Trophoblast cell (in vitro differentiated cells and primary cell): Measurements from ENCODE around the gene PRLR.

Source experiments
- DNase-seq, 2 donors: peaks; one replicate each; pipeline ENCODE4 v3.0.0-alpha.2; 2016
- H2AFZ ChIP-seq: 2 replicates; pipeline ENCODE4 v1.6.1; 2013; ENCODE audit warnings: low read length, moderate library complexity, mild to moderate bottlenecking; ENCODE audit not compliant: insufficient read depth, poor library complexity
- H2AK5ac ChIP-seq: 2 replicates; pipeline ENCODE4 v1.6.1; 2013; ENCODE audit warnings: mild to moderate bottlenecking, low read length
- H2BK120ac ChIP-seq: 2 replicates; pipeline ENCODE4 v1.6.1; 2013; ENCODE audit warnings: low read length, mild to moderate bottlenecking, moderate library complexity; ENCODE audit not compliant: insufficient read depth, poor library complexity
- H2BK12ac ChIP-seq: 2 replicates; pipeline ENCODE4 v1.6.1; 2013; ENCODE audit warnings: mild to moderate bottlenecking, low read length, moderate library complexity
- H2BK5ac ChIP-seq: 2 replicates; pipeline ENCODE4 v1.6.1; 2013; ENCODE audit warnings: low read length, low read depth, moderate library complexity, mild to moderate bottlenecking; ENCODE audit not compliant: poor library complexity
- H3K14ac ChIP-seq: 2 replicates; pipeline ENCODE4 v1.6.1; 2013; ENCODE audit warnings: mild to moderate bottlenecking, low read length
- H3K18ac ChIP-seq: 2 replicates; pipeline ENCODE4 v1.6.1; 2013; ENCODE audit warnings: mild to moderate bottlenecking, low read length
- H3K23ac ChIP-seq: 2 replicates; pipeline ENCODE4 v1.6.1; 2013; ENCODE audit warnings: low read length
- H3K27ac ChIP-seq: 2 replicates; pipeline ENCODE4 v1.5.1; 2013; ENCODE audit warnings: low read depth, mild to moderate bottlenecking, inconsistent platforms, low read length, moderate library complexity
- H3K27me3 ChIP-seq: 2 replicates; pipeline ENCODE4 v1.6.1; 2013; ENCODE audit warnings: inconsistent platforms, mild to moderate bottlenecking, low read length, moderate library complexity; ENCODE audit not compliant: insufficient read depth
- H3K36me3 ChIP-seq, 2 experiments: 1 replicate in 1 of 2; 2 replicates in 1 of 2; pipeline ENCODE4 v1.6.1; 2013; ENCODE audit warnings: low read length in 2 of 2, mild to moderate bottlenecking in 2 of 2, moderate library complexity in 1 of 2; ENCODE audit not compliant: insufficient read depth in 2 of 2, control insufficient read depth in 1 of 2
- H3K4ac ChIP-seq: 2 replicates; pipeline ENCODE4 v1.6.1; 2013; ENCODE audit warnings: low read depth, mild to moderate bottlenecking, low read length, moderate library complexity
- H3K4me1 ChIP-seq, 2 experiments: 1 replicate in 1 of 2; 2 replicates in 1 of 2; pipeline ENCODE4 v1.6.1; 2013; ENCODE audit warnings: low read length in 2 of 2, mild to moderate bottlenecking in 2 of 2, moderate library complexity in 1 of 2; ENCODE audit not compliant: insufficient read depth in 2 of 2, control insufficient read depth in 1 of 2
- H3K4me2 ChIP-seq: 2 replicates; pipeline ENCODE4 v1.6.1; 2013; ENCODE audit warnings: inconsistent platforms, mild to moderate bottlenecking, low read length, moderate library complexity
- H3K4me3 ChIP-seq: 2 replicates; pipeline ENCODE4 v1.5.1; 2013; ENCODE audit warnings: mild to moderate bottlenecking, low read depth, low read length, inconsistent platforms
- H3K79me1 ChIP-seq: one replicate; pipeline ENCODE4 v1.6.1; 2013; ENCODE audit warnings: low read length
- H3K79me2 ChIP-seq: 2 replicates; pipeline ENCODE4 v1.6.1; 2013; ENCODE audit warnings: low read length, mild to moderate bottlenecking; ENCODE audit not compliant: control insufficient read depth, insufficient read depth, poor library complexity
- H3K9ac ChIP-seq: 2 replicates; pipeline ENCODE4 v1.6.1; 2013; ENCODE audit warnings: mild to moderate bottlenecking, low read length
- H3K9me3 ChIP-seq: 2 replicates; pipeline ENCODE4 v1.6.1; 2013; ENCODE audit warnings: low read depth, mild to moderate bottlenecking, control low read depth, inconsistent platforms, low read length; ENCODE audit not compliant: insufficient read depth
- H4K12ac ChIP-seq: 2 replicates; pipeline ENCODE4 v1.6.1; 2013; ENCODE audit warnings: low read depth, mild to moderate bottlenecking, low read length, moderate library complexity
- H4K8ac ChIP-seq: 2 replicates; pipeline ENCODE4 v1.6.1; 2013; ENCODE audit warnings: low read depth, mild to moderate bottlenecking, low read length, moderate library complexity
- H4K91ac ChIP-seq: one replicate; pipeline ENCODE4 v1.6.1; 2013; ENCODE audit warnings: low read depth, mild to moderate bottlenecking, low read length, moderate library complexity
- WGBS: extraction: QIAGEN DNeasy Blood & Tissue Kit; methylation state at CpG from one replicate; pipeline ENCODE4 v1.1.7; 2013; ENCODE audit warnings: missing lambda C conversion rate; ENCODE audit not compliant: insufficient read length, insufficient coverage; ENCODE audit errors: extremely low coverage; 5-methylcytosine and 5-hydroxymethylcytosine counted together

PRLR gene

GRCh38 chr5:35198075-35198474 is 32.2 kb downstream of the PRLR start:
- H3K18ac ChIP-seq: no peak overlapping the region
- H3K36me3 ChIP-seq: no peaks in the 10 kb centered on the region
- no peak overlapping the region for H2AFZ ChIP-seq
- no peak overlapping the region for H3K14ac ChIP-seq
- peaks cover 4% of the 10 kb centered on the region for H3K79me2 ChIP-seq
- no peaks in the 10 kb centered on the region for H3K9me3 ChIP-seq
- no peak overlapping the region for H3K4me2 ChIP-seq
- no peak overlapping the region for H4K12ac ChIP-seq
- no peak overlapping the region for H3K27ac ChIP-seq
- H2AK5ac ChIP-seq: no peak overlapping the region
- DNase-seq: no peak
- H4K91ac ChIP-seq: no peak overlapping the region
- no peak overlapping the region for H3K4me3 ChIP-seq
- no peak overlapping the region for H2BK120ac ChIP-seq
- WGBS: no CpG with 5 or more reads among the region's 5 CpGs
- H2BK12ac ChIP-seq: no peak overlapping the region
- H3K9ac ChIP-seq: peak overlapping the region; percentile 59
- no peak overlapping the region for H4K8ac ChIP-seq
- H2BK5ac ChIP-seq: no peak overlapping the region
- H3K27me3 ChIP-seq: no peaks in the 10 kb centered on the region
- H3K4me1 ChIP-seq: peaks cover 0 to 8% of the 10 kb centered on the region in 2 experiments
- H3K4ac ChIP-seq: no peak overlapping the region
- H3K23ac ChIP-seq: no peak overlapping the region
- peaks cover 4% of the 10 kb centered on the region for H3K79me1 ChIP-seq

- Histone ChIP-seq H3K79me2 (peaks cover 4% of the 10 kb centered on the region), H3K4me1 (peaks cover 0 to 7% of the 10 kb centered on the region in 2 experiments), H3K4ac (no peak overlapping the region), H4K8ac (no peak overlapping the region), H2BK120ac (no peak overlapping the region), H3K4me2 (no peak overlapping the region), H3K23ac (no peak overlapping the region), H2BK12ac (no peak overlapping the region), H4K12ac (no peak overlapping the region), H3K18ac (no peak overlapping the region), H3K9me3 (no peaks in the 10 kb centered on the region), H2AFZ (no peak overlapping the region), H3K27ac (no peak overlapping the region), H2BK5ac (no peak overlapping the region), H3K14ac (no peak overlapping the region), H3K36me3 (no peaks in the 10 kb centered on the region), H2AK5ac (no peak overlapping the region), H3K9ac (no peak overlapping the region), H3K27me3 (no peaks in the 10 kb centered on the region), H3K79me1 (peaks cover 4% of the 10 kb centered on the region), H3K4me3 (no peak overlapping the region), H4K91ac (no peak overlapping the region)
- no peak for DNase-seq
- no CpG with 5 or more reads among the region's 3 CpGs for WGBS
Measured at GRCh38 chr5:35197351-35197750, 32.9 kb downstream of the PRLR start.

GRCh38 chr5:35195472-35195852 is 34.8 kb downstream of the PRLR start:
- H3K79me1 ChIP-seq: peaks cover 4% of the 10 kb centered on the region
- H2BK120ac ChIP-seq: no peak overlapping the region
- H3K27me3 ChIP-seq: no peaks in the 10 kb centered on the region
- no peak overlapping the region for H2BK5ac ChIP-seq
- H2AFZ ChIP-seq: no peak overlapping the region
- no peak overlapping the region for H4K91ac ChIP-seq
- H3K4me1 ChIP-seq: peaks cover 0 to 7% of the 10 kb centered on the region in 2 experiments
- no peaks in the 10 kb centered on the region for H3K9me3 ChIP-seq
- no peak overlapping the region for H3K18ac ChIP-seq
- no peak overlapping the region for H4K12ac ChIP-seq
- H2BK12ac ChIP-seq: no peak overlapping the region
- no peak overlapping the region for H3K9ac ChIP-seq
- no peak overlapping the region for H4K8ac ChIP-seq
- H3K36me3 ChIP-seq: no peaks in the 10 kb centered on the region
- H3K79me2 ChIP-seq: peaks cover 4% of the 10 kb centered on the region
- no peak overlapping the region for H3K27ac ChIP-seq
- no peak overlapping the region for H2AK5ac ChIP-seq
- no CpG with 5 or more reads among the region's 5 CpGs for WGBS
- no peak overlapping the region for H3K4ac ChIP-seq
- DNase-seq: no peak
- no peak overlapping the region for H3K23ac ChIP-seq
- no peak overlapping the region for H3K4me3 ChIP-seq
- no peak overlapping the region for H3K14ac ChIP-seq
- H3K4me2 ChIP-seq: no peak overlapping the region

- H3K9me3 ChIP-seq: no peaks in the 10 kb centered on the region
- no CpG with 5 or more reads among the region's 12 CpGs for WGBS
- H3K4me1 ChIP-seq: peaks cover 0 to 7% of the 10 kb centered on the region in 2 experiments
- no peak overlapping the region for H2AFZ ChIP-seq
- no peak overlapping the region for H3K23ac ChIP-seq
- no peak overlapping the region for H3K4me2 ChIP-seq
- H3K18ac ChIP-seq: no peak overlapping the region
- no peak overlapping the region for H3K9ac ChIP-seq
- H4K8ac ChIP-seq: no peak overlapping the region
- no peaks in the 10 kb centered on the region for H3K36me3 ChIP-seq
- no peak overlapping the region for H4K91ac ChIP-seq
- H3K79me2 ChIP-seq: peaks cover 4% of the 10 kb centered on the region
- H3K4me3 ChIP-seq: no peak overlapping the region
- H3K14ac ChIP-seq: no peak overlapping the region
- no peak overlapping the region for H2BK5ac ChIP-seq
- H3K27ac ChIP-seq: no peak overlapping the region
- peaks cover 4% of the 10 kb centered on the region for H3K79me1 ChIP-seq
- no peak overlapping the region for H3K4ac ChIP-seq
- no peaks in the 10 kb centered on the region for H3K27me3 ChIP-seq
- no peak overlapping the region for H2BK120ac ChIP-seq
- H4K12ac ChIP-seq: no peak overlapping the region
- DNase-seq: no peak
- no peak overlapping the region for H2BK12ac ChIP-seq
- no peak overlapping the region for H2AK5ac ChIP-seq
Measured at GRCh38 chr5:35194635-35195471, 35.4 kb downstream of the PRLR start.
